Esophagus squamous epithelium (tissue), 5 donors: ENCODE measurements around the gene NAPSA. TPM values are rescaled to one million over a fixed set of nuclear protein-coding genes. Genes with fewer than 3 reads are reported as not detected.

Source experiments
- DNase-seq: peaks from one replicate; lab custom pipeline; 2025; lab: John Stamatoyannopoulos, UW
- H3K27ac ChIP-seq, 4 donors: fragments of 200-600 bp; sonication (generic); one replicate each; pipeline ENCODE4 v1.5.1; 2016 to 2019; ENCODE audit warnings: mild to moderate bottlenecking in 1 of 4
- H3K27me3 ChIP-seq, 4 donors: fragments of 200-600 bp; sonication (generic); 1 replicate in 3 of 4; 2 replicates in 1 of 4; pipeline versions ENCODE4 v1.5.1 to v1.6.0; 2017 to 2021; ENCODE audit warnings: antibody characterized with exemption in 1 of 4
- H3K36me3 ChIP-seq, 3 donors: fragments of 200-600 bp; sonication (generic); one replicate each; pipeline ENCODE4 v1.5.1; 2016 to 2019
- H3K4me1 ChIP-seq, 3 donors: fragments of 200-600 bp; sonication (generic); one replicate each; pipeline ENCODE4 v1.5.1; 2017 to 2019
- H3K4me3 ChIP-seq, 4 donors: fragments of 200-600 bp; sonication (generic); 1 replicate in 3 of 4; 2 replicates in 1 of 4; pipeline ENCODE4 v1.5.1; 2016 to 2019; ENCODE audit warnings: mild to moderate bottlenecking in 2 of 4, moderate library complexity in 1 of 4
- H3K9me3 ChIP-seq, 3 donors: fragments of 200-600 bp; sonication (generic); one replicate each; pipeline ENCODE4 v1.5.1; 2016 to 2019
- POLR2A ChIP-seq, 4 donors: fragments of 450-650 bp; IDR thresholded peaks; one replicate each; pipeline ENCODE4 v1.6.1; 2017; ENCODE audit warnings: antibody characterized with exemption in 4 of 4, mild to moderate bottlenecking in 4 of 4, moderate library complexity in 3 of 4
- WGBS, 2 donors: methylation state at CpG; one replicate each; pipeline ENCODE4 v1.1.5; 2018; 5-methylcytosine and 5-hydroxymethylcytosine counted together
- intact Hi-C: fragments of 100-400 bp; cut with DNase I; formaldehyde crosslinking; loops from one replicate; pipeline ENCODE4 v1.15.0; 2022
- total RNA-seq, 4 donors: library from RNA; depleted of rRNA; stranded (reverse); fragments of >200 nt; gene quantifications; one replicate each; pipeline ENCODE4 v1.1.0, GENCODE V29; 2016
- TF ChIP-seq, protein P1 (sequence below), 6 experiments: fragments of 450-650 bp in 4 of 6; fragments of 200-600 bp in 2 of 6; sonication (generic) in 2 of 6; IDR thresholded peaks; one replicate each; pipeline ENCODE4 v1.5.1; 2016 to 2019; ENCODE audit warnings: antibody characterized with exemption in 6 of 6, mild to moderate bottlenecking in 4 of 6, moderate library complexity in 4 of 6
- donor health status: DM: yes; HTN: yes; CAD: no.

The NAPSA gene
- total RNA-seq, 4 donors from 2014 or later, result 0.38 TPM; not detected in 3

GRCh38 chr19:50334741-50335421 lies 30.6 kb downstream of the NAPSA start:
- Histone ChIP-seq H3K27ac (no peak overlapping the region), H3K36me3 (no peaks in the 10 kb centered on the region), H3K4me3 (no peak overlapping the region), H3K27me3 (peaks cover 4 to 59% (median 11%) of the 10 kb centered on the region in 4 donors), H3K9me3 (peaks cover 0 to 3% (median 0%) of the 10 kb centered on the region in 3 donors), H3K4me1 (peaks cover 7 to 46% (median 11%) of the 10 kb centered on the region in 3 donors)
- TF ChIP-seq POLR2A (IDR thresholded peaks at IDR 0.05), result no peak
- TF ChIP-seq, protein P1, sequence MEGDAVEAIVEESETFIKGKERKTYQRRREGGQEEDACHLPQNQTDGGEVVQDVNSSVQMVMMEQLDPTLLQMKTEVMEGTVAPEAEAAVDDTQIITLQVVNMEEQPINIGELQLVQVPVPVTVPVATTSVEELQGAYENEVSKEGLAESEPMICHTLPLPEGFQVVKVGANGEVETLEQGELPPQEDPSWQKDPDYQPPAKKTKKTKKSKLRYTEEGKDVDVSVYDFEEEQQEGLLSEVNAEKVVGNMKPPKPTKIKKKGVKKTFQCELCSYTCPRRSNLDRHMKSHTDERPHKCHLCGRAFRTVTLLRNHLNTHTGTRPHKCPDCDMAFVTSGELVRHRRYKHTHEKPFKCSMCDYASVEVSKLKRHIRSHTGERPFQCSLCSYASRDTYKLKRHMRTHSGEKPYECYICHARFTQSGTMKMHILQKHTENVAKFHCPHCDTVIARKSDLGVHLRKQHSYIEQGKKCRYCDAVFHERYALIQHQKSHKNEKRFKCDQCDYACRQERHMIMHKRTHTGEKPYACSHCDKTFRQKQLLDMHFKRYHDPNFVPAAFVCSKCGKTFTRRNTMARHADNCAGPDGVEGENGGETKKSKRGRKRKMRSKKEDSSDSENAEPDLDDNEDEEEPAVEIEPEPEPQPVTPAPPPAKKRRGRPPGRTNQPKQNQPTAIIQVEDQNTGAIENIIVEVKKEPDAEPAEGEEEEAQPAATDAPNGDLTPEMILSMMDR (IDR thresholded peaks at IDR 0.05), result no peak
- 81 to 100% methylated on average over 1 to 4 of the region's 12 CpGs for WGBS, 2 donors
- intact Hi-C loops, result no loop called here
- no peak for DNase-seq

- Histone ChIP-seq H3K4me3 (peak overlapping the region; percentile 13 to 61 (median 44)), H3K27me3 (peaks cover 4 to 68% (median 11%) of the 10 kb centered on the region in 4 donors), H3K4me1 (peaks cover 10 to 55% (median 16%) of the 10 kb centered on the region in 3 donors), H3K9me3 (peaks cover 0 to 6% (median 0%) of the 10 kb centered on the region in 3 donors), H3K27ac (peak overlapping the region; percentile 15 to 75 (median 65)), H3K36me3 (no peaks in the 10 kb centered on the region)
- intact Hi-C loops, result no loop called here
- TF ChIP-seq, protein P1 (IDR thresholded peaks at IDR 0.05), result peak in 1 of 6 experiments; percentile 15
- TF ChIP-seq POLR2A (IDR thresholded peaks at IDR 0.05), result peak in 1 of 4 donors; percentile 52
- no peak for DNase-seq
- WGBS, 2 donors, result 21 to 25% methylated on average over 22 to 27 of the region's 54 CpGs
Measured at GRCh38 chr19:50333737-50334617, 31.5 kb downstream of the NAPSA start.

GRCh38 chr19:50333235-50333736 lies 32.2 kb downstream of the NAPSA start:
- H3K27ac ChIP-seq, result peak overlapping the region; percentile 19 to 75 (median 65)
- 0% methylated on average over 2 of the region's 34 CpGs for WGBS, 2 donors

GRCh38 chr19:50332244-50333038 lies 33.0 kb downstream of the NAPSA start:
- 8 to 15% methylated on average over 17 to 19 of the region's 20 CpGs for WGBS, 2 donors
- peaks cover 4 to 81% (median 16%) of the 10 kb centered on the region in 4 donors for H3K27me3 ChIP-seq
- peaks cover 0 to 6% (median 0%) of the 10 kb centered on the region in 3 donors for H3K9me3 ChIP-seq
- no peak for DNase-seq
- no peak for TF ChIP-seq POLR2A (IDR thresholded peaks at IDR 0.05)
- TF ChIP-seq, protein P1 (IDR thresholded peaks at IDR 0.05), result no peak
- intact Hi-C loops, result no loop called here
- peak overlapping the region in 3 of 4 donors; percentile 43 to 61 (median 46) for H3K4me3 ChIP-seq
- peak overlapping the region in 3 of 4 donors; percentile 19 to 75 (median 65) for H3K27ac ChIP-seq
- peaks cover 10 to 65% (median 16%) of the 10 kb centered on the region in 3 donors for H3K4me1 ChIP-seq
- H3K36me3 ChIP-seq, result no peaks in the 10 kb centered on the region

More at GRCh38 chr19:50333235-50333736, 32.2 kb downstream of the NAPSA start:
- Histone ChIP-seq H3K4me3 (peak overlapping the region; percentile 13 to 61 (median 44)), H3K27me3 (peaks cover 4 to 72% (median 11%) of the 10 kb centered on the region in 4 donors), H3K4me1 (peaks cover 10 to 58% (median 16%) of the 10 kb centered on the region in 3 donors), H3K9me3 (peaks cover 0 to 6% (median 0%) of the 10 kb centered on the region in 3 donors), H3K36me3 (no peaks in the 10 kb centered on the region)
- intact Hi-C loops, result no loop called here
- no peak for TF ChIP-seq POLR2A (IDR thresholded peaks at IDR 0.05)
- TF ChIP-seq, protein P1 (IDR thresholded peaks at IDR 0.05), result no peak
- DNase-seq, result peak; percentile 52
